ENCODE data around the gene CRYBA2.
A peak's percentile ranks its signal among the peaks of the same experiment; 100 is the strongest.

The CRYBA2 gene

GRCh38 chr2:218993345-218994315 lies at the start of gene CRYBA2:
Gene CRYBA2 (minus strand): TSS chr2:218993422. CDS start chr2:218993176, 246 bp downstream.
- no peak for DNase-seq

GRCh38 chr2:219042750-219043149 lies 49.5 kb upstream of the CRYBA2 start:
- DNase-seq, result no peak

GRCh38 chr2:219042157-219042556 lies 48.9 kb upstream of the CRYBA2 start:
- no peak for DNase-seq

GRCh38 chr2:219041252-219041651 lies 48.0 kb upstream of the CRYBA2 start, which contains the start of gene CFAP65:
Gene CFAP65 (minus strand): TSS chr2:219041516. CDS start chr2:219039048, 2,468 bp downstream.
- peak; percentile 62 for DNase-seq

- DNase-seq, result no peak
Measured at GRCh38 chr2:219038600-219038999, 45.4 kb upstream of the CRYBA2 start.

- DNase-seq, result no peak
Measured at GRCh38 chr2:219037783-219038499, 44.7 kb upstream of the CRYBA2 start.

GRCh38 chr2:219035942-219036341 lies 42.7 kb upstream of the CRYBA2 start:
- no peak for DNase-seq

GRCh38 chr2:219034823-219035222 lies 41.6 kb upstream of the CRYBA2 start:
- DNase-seq, result no peak

GRCh38 chr2:219032051-219032745 lies 39.0 kb upstream of the CRYBA2 start:
- no peak for DNase-seq

GRCh38 chr2:219031005-219031738 lies 38.0 kb upstream of the CRYBA2 start:
- no peak for DNase-seq

GRCh38 chr2:219030177-219030940 lies 37.1 kb upstream of the CRYBA2 start:
- DNase-seq, result no peak

GRCh38 chr2:219029829-219030165 lies 36.6 kb upstream of the CRYBA2 start:
- DNase-seq, result peak; percentile 85

GRCh38 chr2:219028996-219029828 lies 36.0 kb upstream of the CRYBA2 start:
- no peak for DNase-seq

GRCh38 chr2:219028141-219028540 lies 34.9 kb upstream of the CRYBA2 start:
- no peak for DNase-seq

- DNase-seq, result no peak
Measured at GRCh38 chr2:219027511-219028055, 34.4 kb upstream of the CRYBA2 start.

- no peak for DNase-seq
Measured at GRCh38 chr2:219026946-219027345, 33.7 kb upstream of the CRYBA2 start.

GRCh38 chr2:219025637-219026585 lies 32.7 kb upstream of the CRYBA2 start:
- no peak for DNase-seq

- no peak for DNase-seq
Measured at GRCh38 chr2:219024059-219024458, 30.8 kb upstream of the CRYBA2 start.

GRCh38 chr2:219023045-219023605 lies 29.9 kb upstream of the CRYBA2 start:
- DNase-seq, result no peak
